CD1c-positive myeloid dendritic cell (primary cell): ENCODE data around the gene GALNT17.
"Not testable (repeated sequence)": the region's sequence is repeated elsewhere in the genome, so short reads cannot be mapped to it uniquely, and the experiment has no call there.

Experiments used
- DNase-seq: peaks from one replicate; pipeline ENCODE4 v3.0.0-alpha.2; 2016; ENCODE audit errors: extremely low spot score

The GALNT17 gene

DNA sequence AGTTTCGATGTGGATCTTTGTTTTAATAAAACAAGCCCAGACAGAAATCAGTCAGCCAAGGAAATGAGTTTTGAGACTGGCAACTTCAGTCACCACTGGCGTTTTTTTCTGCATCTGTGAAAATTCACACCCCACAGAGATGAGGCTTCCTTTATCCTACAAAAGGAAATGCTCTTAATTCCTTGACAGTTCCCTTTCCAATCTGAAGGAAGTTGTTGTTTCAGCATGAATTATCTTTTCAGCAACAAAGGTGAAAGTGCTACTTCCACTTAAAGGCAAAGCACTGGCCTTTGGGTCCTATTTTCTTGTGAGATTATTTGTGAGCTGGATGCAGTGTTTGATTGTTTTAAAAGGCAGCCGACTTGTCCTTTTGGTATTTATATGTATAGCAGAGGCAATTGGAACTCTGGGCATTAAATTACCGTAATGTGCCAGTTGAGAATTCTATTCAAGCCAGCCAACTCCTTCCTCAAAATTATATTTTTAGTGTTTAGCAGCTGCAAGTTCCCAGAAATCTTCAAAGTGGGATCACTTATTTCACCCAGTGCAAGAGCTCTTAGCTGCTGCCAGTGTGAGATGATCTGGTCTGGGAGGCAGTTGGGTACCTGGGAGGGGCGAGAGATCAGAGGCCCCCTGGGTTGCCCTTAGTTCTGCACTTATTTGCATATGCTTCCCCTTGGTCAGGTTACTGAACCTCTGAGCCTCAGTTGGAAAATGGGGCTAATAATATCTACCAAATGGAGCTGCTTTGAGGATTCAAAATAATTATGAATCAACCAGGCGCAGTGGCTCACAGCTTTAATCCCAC lies 427.1 kb downstream of the GALNT17 start:
- DNase-seq: no peak

DNA sequence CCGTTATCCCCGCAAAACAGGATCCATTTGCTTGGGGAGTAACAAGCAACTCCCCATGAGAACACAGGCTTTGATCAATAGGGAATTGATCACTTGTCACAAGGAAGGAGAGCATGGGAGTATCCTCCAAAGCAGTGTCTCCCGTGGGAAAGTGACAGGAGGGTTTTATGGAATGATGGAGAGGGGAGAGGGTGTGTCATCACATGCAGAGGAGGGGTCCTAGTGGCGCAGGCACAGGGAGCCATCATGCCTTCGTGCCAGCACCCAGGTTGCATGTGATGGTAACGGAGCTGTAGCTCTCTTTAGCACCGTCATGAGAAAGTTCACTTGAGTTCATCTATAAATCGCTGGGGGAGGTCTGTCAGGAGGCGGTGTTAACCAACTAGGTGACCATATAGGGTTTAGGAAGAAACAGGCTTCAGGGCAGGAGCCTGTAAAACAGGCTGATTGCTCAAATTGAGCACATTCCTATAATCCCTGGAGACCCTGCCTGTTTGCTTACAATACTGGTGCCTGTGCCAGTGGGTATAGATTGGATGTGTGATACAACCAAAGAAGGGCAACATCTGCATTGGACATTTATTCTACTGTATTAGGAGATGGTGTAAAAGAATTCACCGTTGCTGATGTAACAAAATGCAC lies 428.5 kb downstream of the GALNT17 start:
- no peak for DNase-seq

DNA sequence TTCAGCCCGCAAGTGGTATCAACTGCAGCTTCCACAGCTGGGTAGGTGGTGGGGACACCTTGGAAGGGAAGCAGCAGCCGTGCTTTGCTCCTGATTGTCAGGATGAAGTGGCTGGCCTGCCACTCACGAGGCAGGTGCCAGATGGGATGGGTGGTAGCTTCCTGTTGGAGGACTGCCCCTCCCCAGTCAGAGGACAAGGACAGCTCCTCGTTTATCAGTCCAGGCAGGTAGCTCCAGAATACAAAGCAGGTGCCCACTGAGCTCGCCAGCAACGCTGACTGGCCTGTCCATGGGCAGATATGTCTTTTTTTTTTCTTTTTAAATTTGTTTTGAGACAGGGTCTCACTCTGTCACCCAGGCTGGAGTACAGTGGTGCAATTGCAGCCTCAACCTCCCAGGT lies 431.3 kb downstream of the GALNT17 start:
- DNase-seq: no peak

DNA sequence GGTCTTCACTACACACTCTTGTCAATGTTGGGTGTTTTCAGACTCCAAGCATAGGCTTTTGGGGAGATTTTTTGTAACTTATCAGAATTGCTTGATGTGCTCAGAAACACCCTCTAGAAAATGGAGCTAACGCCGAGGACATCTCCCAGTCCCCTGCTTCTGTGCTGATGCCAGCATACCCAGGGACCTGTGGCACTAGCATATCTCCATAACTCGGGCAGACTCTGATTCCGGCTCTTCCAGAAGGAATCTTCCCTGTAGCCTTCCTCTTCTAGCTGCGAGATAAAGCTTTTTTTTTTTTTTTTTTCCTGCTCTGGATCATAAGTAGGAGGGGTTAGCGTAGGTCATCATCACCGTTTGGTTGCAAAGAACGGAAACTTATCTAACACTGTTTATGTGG lies 434.4 kb downstream of the GALNT17 start:
- DNase-seq: no peak

DNA sequence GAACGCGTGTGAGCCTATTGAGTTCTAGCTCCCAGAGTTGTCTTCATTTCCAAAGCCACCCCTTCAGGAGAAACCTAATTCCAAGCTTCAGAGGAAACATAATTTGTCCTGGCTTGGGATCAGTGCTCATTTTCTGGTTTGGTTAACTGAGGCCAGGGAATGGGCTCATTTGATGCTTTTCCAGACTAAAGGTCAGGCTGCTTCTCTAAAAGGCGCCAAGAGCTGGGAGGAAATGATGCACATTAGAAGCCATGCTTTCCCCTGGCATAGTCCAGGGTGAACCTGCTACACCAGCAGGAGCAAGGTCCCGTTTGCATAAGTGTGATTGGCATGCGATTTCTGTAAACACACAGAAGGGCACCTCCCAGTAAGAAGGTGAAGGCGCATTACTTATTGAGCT lies 435.0 kb downstream of the GALNT17 start:
- no peak for DNase-seq

DNA sequence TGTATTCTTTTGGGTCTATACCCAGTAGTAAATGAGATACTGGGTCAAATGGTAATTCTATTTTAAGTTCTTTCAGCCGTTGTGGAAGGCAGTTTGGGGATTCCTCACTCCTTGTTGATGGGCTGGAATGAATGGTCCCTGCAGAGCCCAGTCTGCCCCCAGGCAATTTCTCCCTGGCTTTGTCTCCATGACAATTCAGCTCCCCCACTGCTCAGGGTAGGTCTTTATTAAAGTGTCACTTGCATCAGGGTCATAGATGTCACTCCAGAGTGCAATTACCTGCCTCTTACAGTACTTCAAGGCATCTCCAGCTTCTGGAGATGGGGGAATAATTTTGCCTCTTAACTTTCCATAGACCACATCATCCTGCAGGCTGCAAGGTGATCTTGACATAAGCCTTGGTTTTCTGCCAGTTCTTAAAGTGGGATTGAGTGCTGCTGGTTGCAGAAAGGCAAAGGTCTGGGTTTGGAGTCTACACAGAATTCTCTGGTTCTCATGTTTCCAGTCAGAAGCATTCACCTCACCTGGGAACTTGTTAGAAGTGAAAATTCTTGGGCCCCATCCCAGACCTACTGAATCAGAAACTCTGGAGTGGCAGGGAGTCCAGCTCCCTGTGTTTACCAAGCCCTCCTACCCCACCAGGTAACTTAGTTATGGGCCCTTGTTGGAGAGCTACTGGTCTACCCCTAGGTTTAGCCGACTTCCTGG lies 442.4 kb downstream of the GALNT17 start:
- DNase-seq: no peak

DNA sequence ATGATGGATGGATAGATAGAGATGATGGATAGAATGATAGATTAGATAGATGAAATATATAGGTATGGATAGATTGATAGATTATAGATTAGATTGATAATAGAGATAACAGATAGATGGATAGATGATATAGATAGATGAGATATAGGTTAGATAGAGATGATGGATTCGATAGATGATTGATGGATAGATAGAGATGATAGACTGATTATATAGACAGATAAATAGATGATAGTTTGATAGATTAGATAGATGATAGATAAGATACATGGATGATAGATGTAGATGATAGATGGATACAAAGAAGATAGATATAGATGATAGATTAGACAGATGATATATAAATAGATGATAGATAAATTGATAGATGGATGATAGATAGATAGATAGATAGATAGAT lies 448.1 kb downstream of the GALNT17 start:
- DNase-seq: no peak

DNA sequence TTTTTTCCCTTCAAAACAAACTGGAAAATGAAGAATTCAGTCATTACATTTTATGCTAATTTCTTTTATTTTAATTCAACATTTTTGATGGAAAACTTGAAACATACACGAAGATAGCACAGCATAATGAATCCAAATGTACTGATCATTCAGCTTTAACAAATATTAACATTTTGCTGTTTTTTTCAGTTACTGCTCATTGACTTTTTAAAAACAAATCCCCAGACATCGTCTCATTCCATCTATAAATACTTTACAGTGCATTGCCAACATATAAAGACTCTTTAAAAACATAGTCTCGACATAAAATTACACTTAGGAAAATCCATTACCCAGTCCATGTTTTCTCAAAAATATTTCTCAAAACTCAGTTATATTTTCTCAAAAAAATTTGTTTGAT lies 452.3 kb downstream of the GALNT17 start:
- no peak for DNase-seq

DNA sequence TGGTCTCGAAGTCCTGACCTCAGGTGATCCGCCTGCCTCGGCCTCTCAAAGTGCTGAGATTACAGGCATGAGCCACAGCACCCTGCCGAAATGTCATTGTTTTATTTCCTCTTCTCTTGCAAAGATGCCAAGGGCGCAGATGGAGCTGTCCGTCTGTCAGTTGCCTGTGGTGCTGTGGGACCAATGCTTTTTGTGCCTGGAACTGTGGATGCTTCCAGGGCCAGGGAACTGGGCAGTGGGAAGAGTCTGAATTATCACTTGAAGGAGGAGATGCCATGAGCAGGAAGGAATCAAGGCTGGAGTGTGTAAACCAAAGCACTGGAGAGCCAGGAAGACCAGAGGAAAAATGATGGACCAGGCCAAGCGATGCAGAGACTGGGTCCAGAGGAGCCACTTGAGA lies 459.9 kb downstream of the GALNT17 start:
- no peak for DNase-seq

DNA sequence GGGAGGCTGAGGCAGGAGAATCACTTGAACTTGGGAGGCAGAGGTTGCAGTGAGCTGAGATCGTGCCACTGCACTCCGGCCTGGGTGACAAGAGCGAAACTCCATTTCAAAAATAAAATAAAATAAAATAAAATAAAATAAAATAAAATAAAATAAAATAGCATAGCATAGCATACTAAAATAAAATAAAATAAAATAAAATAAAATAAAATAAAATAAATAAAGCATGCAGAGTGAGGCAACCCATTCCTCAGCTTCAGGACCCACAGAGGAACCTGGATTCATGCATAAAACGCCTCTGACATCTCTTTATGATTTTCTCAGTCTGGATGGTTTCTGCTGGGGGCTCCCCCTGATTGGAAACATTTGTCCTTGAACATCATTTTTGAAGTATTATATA lies 460.4 kb downstream of the GALNT17 start:
- DNase-seq: not testable (repeated sequence)

DNA sequence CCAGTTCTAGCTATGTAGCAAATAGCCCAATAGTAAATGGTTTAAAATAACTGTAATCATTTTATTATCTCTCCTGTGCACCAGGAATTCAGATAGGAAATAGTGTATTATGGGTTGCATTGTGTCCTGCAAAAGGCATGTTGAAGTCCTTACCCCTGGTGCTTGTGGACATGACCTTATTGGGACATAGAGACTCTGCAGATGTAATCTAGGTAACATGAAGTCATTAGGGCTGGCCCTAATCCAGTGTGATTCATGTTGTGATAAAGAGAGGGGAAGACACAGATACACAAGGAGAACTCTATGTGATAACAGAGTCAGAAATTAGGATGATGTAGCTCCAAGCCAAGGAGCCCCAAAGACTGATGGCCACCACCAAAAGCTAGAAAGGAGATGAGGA lies 462.8 kb downstream of the GALNT17 start:
- DNase-seq: no peak

DNA sequence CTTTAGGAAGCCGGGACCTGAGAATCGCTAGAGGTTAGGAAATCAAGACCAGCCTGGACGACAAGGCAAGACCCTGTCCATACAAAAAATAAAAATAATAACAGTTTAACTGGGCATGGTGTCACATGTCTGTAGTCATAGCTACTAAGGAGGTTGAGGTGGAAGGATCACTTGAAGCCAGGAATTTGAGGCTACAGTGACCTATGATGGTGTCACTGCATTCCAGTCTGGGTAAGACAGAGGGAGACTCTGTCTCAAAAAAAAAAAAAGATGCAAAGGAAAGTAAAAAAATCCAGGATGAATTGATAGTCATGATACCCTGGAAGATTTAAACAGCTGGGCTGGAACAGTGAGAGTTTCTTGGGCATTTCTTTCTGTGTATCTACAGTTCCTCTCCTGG lies 463.2 kb downstream of the GALNT17 start:
- no peak for DNase-seq

DNA sequence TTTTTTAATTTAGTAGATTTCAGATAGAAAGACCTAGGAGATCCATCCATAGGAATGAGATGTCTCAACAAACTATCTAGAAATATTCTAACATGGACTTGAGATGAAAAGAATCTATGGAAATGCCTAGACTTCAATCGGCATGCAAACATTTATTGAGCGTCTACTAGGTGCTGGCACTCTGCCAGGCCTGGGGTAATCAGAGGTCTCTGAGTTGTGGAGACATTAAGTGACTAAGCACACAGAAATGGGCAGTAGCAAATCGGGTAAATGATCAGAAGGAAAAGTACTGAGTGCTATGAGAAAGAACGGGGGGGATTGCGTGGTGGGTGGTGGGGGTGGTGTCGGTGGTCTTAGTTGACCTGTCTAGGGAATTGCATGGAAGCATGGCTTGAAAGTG lies 466.6 kb downstream of the GALNT17 start:
- no peak for DNase-seq

DNA sequence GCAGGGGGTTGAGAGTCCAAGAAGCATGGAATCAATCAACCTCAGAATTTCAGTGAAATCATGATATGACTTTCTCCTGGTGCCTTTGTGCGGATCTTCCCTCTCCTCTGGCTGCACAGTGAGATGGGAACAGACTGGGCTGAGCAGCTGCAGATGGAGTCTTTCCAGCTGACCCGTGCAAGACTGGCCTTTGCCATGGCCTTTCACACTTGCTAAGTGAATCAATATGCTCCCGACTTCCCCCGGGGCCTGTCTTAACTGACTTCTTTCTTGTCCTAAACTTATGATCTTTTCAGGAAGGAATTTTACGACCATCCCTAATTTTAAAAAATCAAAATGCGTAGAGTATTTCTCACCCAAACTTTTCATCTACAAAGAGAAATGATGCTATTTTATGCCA lies 469.9 kb downstream of the GALNT17 start:
- no peak for DNase-seq

DNA sequence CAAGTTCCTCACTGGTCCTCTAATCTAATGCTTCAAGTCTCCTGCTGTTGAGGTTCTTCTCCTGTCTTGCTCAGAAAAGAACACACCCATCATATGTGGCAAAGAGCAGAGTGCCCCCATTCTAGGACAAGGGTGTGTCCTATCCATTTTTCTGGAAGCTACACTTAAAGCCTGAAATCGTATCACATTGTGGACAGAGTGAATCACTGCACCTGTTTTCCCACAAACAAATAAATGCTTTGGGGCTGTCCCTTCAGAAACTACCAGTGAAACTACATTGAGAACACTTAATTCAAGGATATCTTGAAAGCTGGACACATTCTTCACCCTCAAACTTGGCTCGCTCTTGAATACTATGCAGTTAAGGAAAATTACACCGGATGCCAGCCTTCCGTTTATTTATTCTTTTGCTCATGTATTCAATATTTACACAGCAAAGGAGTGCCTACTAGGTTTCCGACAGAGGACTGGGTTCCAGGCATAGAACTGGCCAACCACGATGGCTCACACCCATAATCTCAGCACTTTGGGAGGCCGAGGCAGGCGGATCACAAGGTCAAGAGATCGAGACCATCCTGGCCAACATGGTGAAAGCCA lies 473.0 kb downstream of the GALNT17 start:
- no peak for DNase-seq

DNA sequence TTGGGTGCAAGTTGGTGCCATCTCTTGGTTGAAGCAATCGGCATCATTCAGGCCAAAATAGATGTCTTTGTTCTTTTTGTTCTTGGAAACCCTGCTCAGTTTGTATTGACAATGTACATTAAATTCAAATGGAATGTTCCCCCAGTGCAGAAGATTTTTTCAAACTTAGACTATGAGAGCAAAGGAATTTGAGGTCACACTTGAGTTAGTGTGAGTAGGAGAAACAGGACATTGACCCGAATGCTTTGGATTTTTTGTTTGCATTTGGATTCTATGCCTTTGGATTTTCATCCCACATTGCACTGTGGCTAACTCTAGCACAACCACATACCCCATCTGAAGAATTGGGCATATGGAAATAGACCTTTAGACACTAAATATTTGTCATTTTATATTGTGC lies 480.0 kb downstream of the GALNT17 start:
- no peak for DNase-seq

DNA sequence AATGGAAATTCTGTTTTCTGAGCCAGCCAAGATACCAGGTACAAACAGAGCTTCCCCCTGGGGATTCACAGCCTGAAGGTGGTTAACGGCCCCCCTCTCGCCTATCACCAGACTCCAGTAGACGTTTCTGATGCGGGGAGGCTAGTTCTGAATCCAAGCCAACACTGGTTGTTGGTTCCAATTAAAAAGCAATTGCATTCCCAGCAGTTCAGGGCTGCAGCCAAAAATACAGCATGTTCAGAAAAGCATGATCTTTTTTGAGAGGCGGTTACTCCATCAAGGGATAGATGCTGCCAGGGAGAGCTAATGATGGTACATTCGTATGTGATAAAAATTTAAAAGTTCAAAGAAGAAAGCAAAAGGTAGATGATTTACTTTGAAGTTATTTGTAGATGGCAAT lies 481.0 kb downstream of the GALNT17 start:
- no peak for DNase-seq

DNA sequence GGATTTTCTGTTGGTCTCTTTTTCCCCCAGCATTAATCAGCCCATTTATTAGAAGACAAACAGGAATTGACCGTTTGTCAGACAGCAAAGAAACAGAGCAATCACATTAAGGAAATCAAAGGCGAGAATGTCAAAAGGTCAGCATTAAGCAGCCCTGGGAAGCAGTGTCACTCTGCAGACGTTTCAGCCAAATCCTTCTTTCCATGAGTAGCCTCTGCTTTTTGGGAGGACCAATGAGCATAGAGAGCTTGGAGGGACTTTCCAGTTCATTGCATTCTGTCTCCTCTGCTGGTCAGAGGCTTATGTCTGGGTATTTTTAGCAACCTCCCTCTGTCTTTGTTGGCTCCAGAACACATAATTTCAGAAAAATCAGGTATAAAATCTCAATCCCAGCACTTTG lies 481.4 kb downstream of the GALNT17 start:
- no peak for DNase-seq

DNA sequence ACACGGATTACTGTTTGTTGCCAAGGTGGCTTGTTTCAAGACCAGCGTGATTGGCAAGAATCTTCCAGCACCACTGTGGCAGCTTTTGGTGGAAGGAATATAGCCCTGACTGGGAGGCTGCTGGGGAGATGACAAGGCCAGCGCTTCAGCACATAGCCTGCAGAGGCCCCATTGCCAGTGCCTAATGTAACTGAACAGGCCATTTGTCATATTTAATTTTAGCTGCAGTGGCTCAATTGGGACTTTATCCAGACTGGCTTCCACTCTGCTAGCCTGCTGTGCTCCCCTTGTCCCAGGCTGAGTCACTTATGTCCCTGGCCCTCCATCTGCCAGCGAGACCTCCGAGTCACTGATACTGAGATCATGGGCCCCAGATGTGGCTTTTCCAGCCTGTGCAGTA lies 483.1 kb downstream of the GALNT17 start:
- DNase-seq: no peak

DNA sequence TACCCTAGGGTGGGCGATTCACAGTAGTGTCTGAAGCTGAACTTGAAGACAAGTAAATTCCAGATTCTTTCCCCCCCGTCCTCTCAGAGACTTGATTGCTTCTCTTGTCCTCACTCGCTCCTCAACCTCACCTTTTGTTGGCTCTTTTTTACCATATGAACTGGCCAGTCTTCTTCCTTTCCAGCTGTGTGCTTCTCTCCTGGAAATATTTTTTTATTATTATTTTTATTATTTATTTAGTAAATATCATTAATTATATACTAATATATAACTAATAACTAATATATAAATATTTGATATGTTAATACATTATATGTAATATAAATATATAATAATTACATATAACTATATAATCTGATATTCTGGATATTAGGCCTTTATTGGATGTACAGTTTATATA lies 484.3 kb downstream of the GALNT17 start:
- no peak for DNase-seq

DNA sequence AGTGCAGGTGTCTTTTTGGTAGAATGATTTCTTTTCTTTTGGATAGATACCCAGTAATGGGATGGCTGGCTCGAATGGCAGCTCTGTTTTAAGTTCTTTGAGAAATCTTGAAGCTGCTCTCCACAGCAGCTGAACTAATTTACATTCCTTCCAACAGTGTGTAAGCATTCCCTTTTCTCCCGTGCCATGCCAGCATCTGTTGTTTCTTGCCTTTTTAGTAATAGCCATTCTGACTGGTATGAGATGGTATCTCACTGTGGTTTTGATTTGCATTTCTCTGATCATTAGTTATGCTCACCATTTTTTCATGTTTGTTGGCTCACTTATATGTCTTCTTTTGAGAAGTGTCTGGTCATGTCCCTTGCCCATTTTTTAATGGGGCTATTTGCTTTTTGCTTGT lies 486.3 kb downstream of the GALNT17 start:
- no peak for DNase-seq

DNA sequence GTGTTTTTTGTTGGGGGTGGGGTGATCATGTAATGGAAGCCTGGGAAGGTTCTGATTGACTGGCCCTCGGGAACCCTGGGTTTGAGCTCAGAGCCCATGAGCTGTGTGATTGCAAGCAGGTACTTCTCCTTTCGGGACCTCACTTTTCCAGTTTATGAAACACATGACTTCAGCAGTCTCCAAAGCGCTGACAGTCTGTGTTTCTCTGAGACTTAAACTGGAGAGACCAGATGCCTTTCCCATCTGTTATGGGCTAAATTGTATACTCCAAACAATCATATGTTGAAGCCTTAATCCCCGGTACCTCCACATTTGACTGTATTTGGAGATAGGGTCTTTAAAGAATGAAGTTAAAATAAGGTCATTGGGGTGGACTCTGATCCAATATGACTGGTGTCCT lies 493.6 kb downstream of the GALNT17 start:
- no peak for DNase-seq

DNA sequence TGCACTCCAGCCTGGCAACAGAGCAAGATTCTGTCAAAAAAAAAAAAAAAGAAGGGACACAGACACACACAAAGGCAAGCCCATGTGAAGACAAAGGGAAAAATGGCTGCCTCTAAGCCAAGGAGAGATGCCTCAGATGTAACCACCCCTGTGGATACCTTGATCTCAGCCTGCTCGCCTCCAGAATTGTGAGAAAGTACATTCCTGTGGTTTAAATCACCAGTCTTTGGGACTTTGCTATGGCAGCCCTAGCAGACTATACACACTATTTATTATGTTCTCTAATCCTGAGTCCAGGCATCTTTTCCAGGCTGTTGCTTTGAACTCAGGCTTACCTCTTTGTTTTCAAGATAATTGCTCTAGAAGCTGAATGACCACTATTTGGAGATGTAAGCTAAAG lies 494.3 kb downstream of the GALNT17 start:
- no peak for DNase-seq
